Upper lobe of left lung (tissue), 6 donors: ENCODE measurements around the gene MED13L. TPM values are rescaled to one million over a fixed set of nuclear protein-coding genes. Genes with fewer than 3 reads are reported as not detected.

Source experiments
- ATAC-seq, 2 donors: fragments of 200-7000 bp; cut with Tn5 transposase; one replicate each; pipeline ENCODE4 v1.9.1; 2022; ENCODE audit warnings: mild to moderate bottlenecking in 2 of 2, moderate library complexity in 2 of 2; ENCODE audit not compliant: low FRiP score in 2 of 2
- DNase-seq, 2 donors: peaks; one replicate each; pipeline ENCODE4 v3.0.0-alpha.2; 2019 to 2020
- H3K27ac ChIP-seq, 4 donors: fragments of 200-600 bp; sonication (generic); one replicate each; pipeline ENCODE4 v1.5.1; 2016 to 2019
- H3K27me3 ChIP-seq, 4 donors: fragments of 200-600 bp; sonication (generic); one replicate each; pipeline ENCODE4 v1.5.1; 2017 to 2019
- H3K36me3 ChIP-seq, 4 donors: fragments of 200-600 bp; sonication (generic); one replicate each; pipeline ENCODE4 v1.5.1; 2016 to 2019
- H3K4me1 ChIP-seq, 4 donors: fragments of 200-600 bp; sonication (generic); one replicate each; pipeline ENCODE4 v1.5.1; 2018 to 2019
- H3K4me3 ChIP-seq, 4 donors: fragments of 200-600 bp; sonication (generic); one replicate each; pipeline ENCODE4 v1.5.1; 2017 to 2019; ENCODE audit warnings: mild to moderate bottlenecking in 2 of 4, moderate library complexity in 1 of 4
- H3K9me3 ChIP-seq, 4 donors: fragments of 200-600 bp; sonication (generic); one replicate each; pipeline ENCODE4 v1.5.1; 2018 to 2019
- EP300 ChIP-seq, 4 donors: sonication (generic); formaldehyde crosslinking; IDR thresholded peaks; one replicate each; pipeline ENCODE4 v1.5.1; 2017; ENCODE audit warnings: antibody characterized with exemption in 4 of 4, control low read depth in 2 of 4
- POLR2A ChIP-seq, 4 donors: fragments of 450-650 bp; IDR thresholded peaks; one replicate each; pipeline ENCODE4 v1.5.1; 2016 to 2017; ENCODE audit warnings: antibody characterized with exemption in 4 of 4, mild to moderate bottlenecking in 2 of 4
- POLR2AphosphoS5 ChIP-seq, 2 donors: sonication (generic); formaldehyde crosslinking; IDR thresholded peaks; one replicate each; pipeline ENCODE4 v1.5.1; 2017; ENCODE audit warnings: antibody characterized with exemption in 2 of 2
- WGBS, 2 donors: methylation state at CpG; one replicate each; pipeline ENCODE4 v1.1.5; 2017 to 2018; 5-methylcytosine and 5-hydroxymethylcytosine counted together
- total RNA-seq, 6 donors: library from RNA; depleted of rRNA in 4 of 6; stranded (reverse); fragments of >200 nt in 4 of 6; gene quantifications; one replicate each; pipeline versions ENCODE4 v1.1.0 to v1.2.1, GENCODE V29; 2016 to 2021
- TF ChIP-seq, protein P1 (sequence below), 6 experiments: fragments of 450-650 bp in 4 of 6; fragments of 200-600 bp in 2 of 6; sonication (generic) in 2 of 6; IDR thresholded peaks; one replicate each; pipeline ENCODE4 v1.5.1; 2016 to 2019; ENCODE audit warnings: antibody characterized with exemption in 6 of 6
- donor health status: DM: no; HTN: no; CAD: no; lungs with moderate emphysema.
- donor health status: DM: no; HTN: yes; CAD: no; lungs with severe emphysema.

Gene MED13L
- total RNA-seq, 6 donors from 2014 or later, result 96.6 to 178 (median 124) TPM

DNA sequence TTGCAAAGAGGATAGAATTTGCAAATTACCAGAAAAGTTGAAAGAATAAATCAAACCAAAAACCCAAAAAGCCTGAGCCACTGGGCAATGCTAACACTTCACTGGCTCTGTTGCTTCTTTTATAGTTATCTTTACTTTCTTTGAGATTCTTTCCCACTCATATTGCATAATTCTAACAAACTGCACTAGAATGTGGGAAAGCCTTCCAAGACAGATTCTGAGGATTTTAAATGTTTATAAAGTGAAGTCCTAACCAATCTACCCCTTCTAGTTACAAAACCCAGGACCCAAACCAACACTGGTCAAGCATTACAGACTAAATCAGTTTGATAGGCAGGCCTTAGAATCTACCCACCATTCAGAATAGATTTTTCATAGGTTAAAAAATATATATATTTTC is 150.9 kb downstream of the MED13L start:
- ATAC-seq (no peak), DNase-seq (no peak)
- H3K27me3 ChIP-seq, result no peaks in the 10 kb centered on the region
- TF ChIP-seq POLR2AphosphoS5 (IDR thresholded peaks at IDR 0.05) (no peak), POLR2A (IDR thresholded peaks at IDR 0.05) (no peak), EP300 (IDR thresholded peaks at IDR 0.05) (no peak)
- TF ChIP-seq, protein P1, sequence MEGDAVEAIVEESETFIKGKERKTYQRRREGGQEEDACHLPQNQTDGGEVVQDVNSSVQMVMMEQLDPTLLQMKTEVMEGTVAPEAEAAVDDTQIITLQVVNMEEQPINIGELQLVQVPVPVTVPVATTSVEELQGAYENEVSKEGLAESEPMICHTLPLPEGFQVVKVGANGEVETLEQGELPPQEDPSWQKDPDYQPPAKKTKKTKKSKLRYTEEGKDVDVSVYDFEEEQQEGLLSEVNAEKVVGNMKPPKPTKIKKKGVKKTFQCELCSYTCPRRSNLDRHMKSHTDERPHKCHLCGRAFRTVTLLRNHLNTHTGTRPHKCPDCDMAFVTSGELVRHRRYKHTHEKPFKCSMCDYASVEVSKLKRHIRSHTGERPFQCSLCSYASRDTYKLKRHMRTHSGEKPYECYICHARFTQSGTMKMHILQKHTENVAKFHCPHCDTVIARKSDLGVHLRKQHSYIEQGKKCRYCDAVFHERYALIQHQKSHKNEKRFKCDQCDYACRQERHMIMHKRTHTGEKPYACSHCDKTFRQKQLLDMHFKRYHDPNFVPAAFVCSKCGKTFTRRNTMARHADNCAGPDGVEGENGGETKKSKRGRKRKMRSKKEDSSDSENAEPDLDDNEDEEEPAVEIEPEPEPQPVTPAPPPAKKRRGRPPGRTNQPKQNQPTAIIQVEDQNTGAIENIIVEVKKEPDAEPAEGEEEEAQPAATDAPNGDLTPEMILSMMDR (IDR thresholded peaks at IDR 0.05), result no peak
- peak overlapping the region in 1 of 4 donors; percentile 7 for H3K27ac ChIP-seq
- no peaks in the 10 kb centered on the region for H3K36me3 ChIP-seq
- no peaks in the 10 kb centered on the region for H3K9me3 ChIP-seq
- no peak overlapping the region for H3K4me3 ChIP-seq
- peaks cover 54 to 77% (median 67%) of the 10 kb centered on the region in 4 donors for H3K4me1 ChIP-seq

DNA sequence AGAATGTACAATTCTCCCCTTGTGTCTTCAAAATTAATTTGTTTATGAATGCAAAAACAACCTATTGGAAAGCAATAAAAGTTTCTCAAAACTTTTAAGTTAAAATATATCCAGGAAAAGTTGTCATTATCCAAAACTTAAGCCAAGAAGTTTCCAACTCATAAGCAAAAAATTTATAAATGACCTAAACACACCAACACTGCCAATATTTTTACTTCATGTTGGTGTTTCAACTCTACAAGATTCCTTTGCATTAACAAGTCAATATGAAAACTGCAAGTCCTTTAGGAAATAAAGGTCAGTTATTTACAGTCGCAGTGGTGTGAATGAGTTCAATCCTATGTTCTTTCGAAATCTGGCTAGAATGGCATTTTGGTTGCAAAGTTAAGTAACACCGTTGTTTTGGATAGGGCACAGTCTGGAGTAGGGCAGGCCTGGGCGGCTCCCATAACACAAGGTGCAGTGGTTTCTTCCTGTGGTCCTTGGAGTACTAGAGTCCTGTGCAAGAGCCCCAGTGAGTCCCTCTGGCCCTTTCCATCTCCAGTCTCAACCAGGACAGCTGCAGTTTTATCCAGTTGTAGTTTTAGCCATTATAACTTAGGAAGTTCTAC is 151.4 kb downstream of the MED13L start:
- TF ChIP-seq POLR2AphosphoS5 (IDR thresholded peaks at IDR 0.05), result no peak
- TF ChIP-seq POLR2A (IDR thresholded peaks at IDR 0.05), result no peak
- Histone ChIP-seq H3K27ac (peak overlapping the region in 1 of 4 donors; percentile 7), H3K36me3 (no peaks in the 10 kb centered on the region), H3K27me3 (no peaks in the 10 kb centered on the region), H3K4me3 (no peak overlapping the region), H3K9me3 (no peaks in the 10 kb centered on the region), H3K4me1 (peaks cover 54 to 77% (median 67%) of the 10 kb centered on the region in 4 donors)
- ATAC-seq (peak in 1 of 2 donors; percentile 54), DNase-seq (peak in 1 of 2 donors; percentile 64)
- 58% methylated on average over 4 of the region's 4 CpGs for WGBS, 2 donors

- H3K4me1 ChIP-seq, result peaks cover 50 to 75% (median 66%) of the 10 kb centered on the region in 4 donors
- DNase-seq (no peak), ATAC-seq (no peak)
- no peaks in the 10 kb centered on the region for H3K36me3 ChIP-seq
- no peak overlapping the region for H3K4me3 ChIP-seq
- no peak overlapping the region for H3K27ac ChIP-seq
- WGBS, 2 donors, result 82 to 87% methylated on average over 2 of the region's 2 CpGs
- H3K9me3 ChIP-seq, result no peaks in the 10 kb centered on the region
- TF ChIP-seq, protein P1 (IDR thresholded peaks at IDR 0.05), result no peak
- TF ChIP-seq POLR2AphosphoS5 (IDR thresholded peaks at IDR 0.05) (no peak), EP300 (IDR thresholded peaks at IDR 0.05) (no peak), POLR2A (IDR thresholded peaks at IDR 0.05) (no peak)
- no peaks in the 10 kb centered on the region for H3K27me3 ChIP-seq
Observed at GRCh38 chr12:116125084-116125483, 152.4 kb downstream of the MED13L start.

- WGBS, 2 donors, result 22 to 27% methylated on average over 11 of the region's 11 CpGs
- Histone ChIP-seq H3K27ac (peak overlapping the region in 2 of 4 donors; percentile 23 to 31), H3K36me3 (no peaks in the 10 kb centered on the region), H3K4me1 (peaks cover 48 to 72% (median 63%) of the 10 kb centered on the region in 4 donors), H3K27me3 (no peaks in the 10 kb centered on the region), H3K4me3 (no peak overlapping the region), H3K9me3 (no peaks in the 10 kb centered on the region)
- ATAC-seq (peak; percentile 45 to 62), DNase-seq (peak in 1 of 2 donors; percentile 60)
- no peak for TF ChIP-seq POLR2A (IDR thresholded peaks at IDR 0.05)
- TF ChIP-seq POLR2AphosphoS5 (IDR thresholded peaks at IDR 0.05), result peak in 1 of 2 donors; percentile 17
Observed at GRCh38 chr12:116123451-116124258, 153.8 kb downstream of the MED13L start.

- Histone ChIP-seq H3K27me3 (no peaks in the 10 kb centered on the region), H3K4me1 (peaks cover 48 to 65% (median 61%) of the 10 kb centered on the region in 4 donors), H3K27ac (no peak overlapping the region), H3K36me3 (no peaks in the 10 kb centered on the region), H3K4me3 (no peak overlapping the region), H3K9me3 (no peaks in the 10 kb centered on the region)
- no peak for ATAC-seq
- TF ChIP-seq, protein P1 (IDR thresholded peaks at IDR 0.05), result no peak
- TF ChIP-seq POLR2AphosphoS5 (IDR thresholded peaks at IDR 0.05), result no peak
- TF ChIP-seq POLR2A (IDR thresholded peaks at IDR 0.05), result no peak
- no peak for TF ChIP-seq EP300 (IDR thresholded peaks at IDR 0.05)
- DNase-seq, result no peak
- 57 to 59% methylated on average over 3 of the region's 3 CpGs for WGBS, 2 donors
Observed at GRCh38 chr12:116122628-116123027, 154.9 kb downstream of the MED13L start.
